ENCODE results near the gene LRFN5.
A peak's percentile ranks its signal among the peaks of the same experiment; 100 is the strongest.
"Not testable (repeated sequence)": the region's sequence is repeated elsewhere in the genome, so short reads cannot be mapped to it uniquely, and the experiment has no call there.

The LRFN5 gene

GRCh38 chr14:41749429-41749828, 142.8 kb downstream of the LRFN5 start:
- in situ Hi-C loops (cut with HindIII; ENCODE audit: low pct_ligation_motif_present, low pct_unique_long_range_greater_than_20kb, low sequenced_read_pairs) = no loop called here
- DNase-seq = peak; percentile 36

- in situ Hi-C loops (cut with HindIII; ENCODE audit: low pct_ligation_motif_present, low pct_unique_long_range_greater_than_20kb, low sequenced_read_pairs); DNase-seq: not testable (repeated sequence)
Measured at GRCh38 chr14:41750575-41750974, 143.9 kb downstream of the LRFN5 start.

DNA sequence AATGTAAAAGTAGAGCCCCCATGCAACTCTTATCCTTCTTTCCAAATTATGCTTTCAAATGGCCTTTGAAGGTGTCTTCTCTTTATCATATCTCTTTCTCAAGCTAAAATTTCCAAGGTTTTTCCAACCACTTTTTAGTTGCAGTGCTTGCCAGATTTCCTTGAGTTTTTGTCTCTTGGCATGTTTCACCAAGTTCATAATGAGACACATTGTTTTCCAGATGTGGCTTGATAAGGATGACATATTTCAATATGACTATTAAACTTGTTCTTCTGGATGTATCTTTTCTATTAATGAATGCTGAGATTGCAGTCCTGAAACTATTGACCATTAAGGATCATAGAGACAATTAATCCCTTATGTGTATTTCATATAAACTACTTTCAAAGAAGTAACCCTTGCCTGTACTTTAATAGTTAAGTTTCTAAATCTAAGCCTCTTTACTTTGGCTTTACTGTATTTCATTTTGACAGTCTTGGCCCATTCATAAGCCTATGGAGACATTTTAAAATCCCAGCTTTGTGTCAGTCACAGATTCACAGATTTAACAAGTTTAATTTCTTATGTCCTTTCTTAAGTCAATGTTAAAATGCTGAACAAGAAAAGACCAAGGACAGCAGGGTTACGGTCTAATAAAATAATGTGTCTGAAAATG, 151.5 kb downstream of the LRFN5 start:
- in situ Hi-C loops (cut with HindIII; ENCODE audit: low pct_ligation_motif_present, low pct_unique_long_range_greater_than_20kb, low sequenced_read_pairs) = no loop called here
- no peak for DNase-seq

- DNase-seq = no peak
- in situ Hi-C loops (cut with HindIII; ENCODE audit: low pct_ligation_motif_present, low pct_unique_long_range_greater_than_20kb, low sequenced_read_pairs) = no loop called here
Measured at GRCh38 chr14:41761204-41761603, 154.5 kb downstream of the LRFN5 start.

DNA sequence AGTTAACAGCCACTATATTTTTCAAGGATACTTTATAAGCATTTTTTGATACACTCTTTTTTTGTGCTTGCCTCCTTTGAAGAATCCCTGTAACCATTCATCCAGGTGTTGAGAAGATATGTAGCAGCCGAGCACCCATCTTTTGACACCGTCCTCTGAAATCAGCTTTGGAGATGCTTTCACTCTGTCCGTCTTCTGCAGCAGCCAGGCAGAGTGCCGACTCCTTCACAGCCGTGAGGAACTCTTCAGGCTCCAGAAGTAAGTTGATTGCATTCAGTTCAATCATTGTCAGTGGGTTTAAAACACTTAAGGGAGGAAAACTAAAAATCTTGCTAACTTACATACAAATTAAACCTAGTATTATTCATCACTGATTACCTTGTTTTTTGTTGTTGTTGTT, 160.1 kb downstream of the LRFN5 start:
- in situ Hi-C loops (cut with HindIII; ENCODE audit: low pct_ligation_motif_present, low pct_unique_long_range_greater_than_20kb, low sequenced_read_pairs) = no loop called here
- DNase-seq = no peak

- in situ Hi-C loops (cut with HindIII; ENCODE audit: low pct_ligation_motif_present, low pct_unique_long_range_greater_than_20kb, low sequenced_read_pairs) = no loop called here
- no peak for DNase-seq
Measured at GRCh38 chr14:41773536-41774279, 167.0 kb downstream of the LRFN5 start.

DNA sequence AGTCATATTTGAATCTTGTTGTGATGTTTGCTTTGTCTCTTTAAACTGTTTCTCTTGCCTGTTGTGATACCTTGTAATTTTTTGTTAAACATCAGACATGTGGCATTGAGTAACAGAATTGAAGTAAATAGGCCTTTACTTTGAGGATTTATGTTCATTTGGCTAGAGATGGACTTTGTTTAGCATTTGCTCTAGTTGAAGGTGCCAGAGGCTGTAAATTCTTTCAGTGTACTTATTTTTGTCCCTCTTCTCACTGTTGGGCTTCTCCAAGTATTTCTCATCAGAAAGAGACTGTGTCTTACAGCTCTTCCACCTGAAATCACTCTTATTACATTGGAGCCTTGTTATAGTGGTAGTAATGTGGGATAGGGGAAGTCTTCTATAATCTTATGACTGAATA, 175.8 kb downstream of the LRFN5 start:
- no peak for DNase-seq
- in situ Hi-C loops (cut with HindIII; ENCODE audit: low pct_ligation_motif_present, low pct_unique_long_range_greater_than_20kb, low sequenced_read_pairs) = no loop called here

GRCh38 chr14:41783403-41783802, 176.7 kb downstream of the LRFN5 start:
- DNase-seq = no peak
- in situ Hi-C loops (cut with HindIII; ENCODE audit: low pct_ligation_motif_present, low pct_unique_long_range_greater_than_20kb, low sequenced_read_pairs) = no loop called here

GRCh38 chr14:41785696-41786095, 179.0 kb downstream of the LRFN5 start:
- in situ Hi-C loops (cut with HindIII; ENCODE audit: low pct_ligation_motif_present, low pct_unique_long_range_greater_than_20kb, low sequenced_read_pairs) = no loop called here
- peak; percentile 7 for DNase-seq

- DNase-seq = no peak
- in situ Hi-C loops (cut with HindIII; ENCODE audit: low pct_ligation_motif_present, low pct_unique_long_range_greater_than_20kb, low sequenced_read_pairs) = no loop called here
Measured at GRCh38 chr14:41799817-41800216, 193.1 kb downstream of the LRFN5 start.

GRCh38 chr14:41805633-41806032, 199.0 kb downstream of the LRFN5 start:
- in situ Hi-C loops (cut with HindIII; ENCODE audit: low pct_ligation_motif_present, low pct_unique_long_range_greater_than_20kb, low sequenced_read_pairs) = no loop called here
- no peak for DNase-seq

GRCh38 chr14:41806366-41806975, 199.8 kb downstream of the LRFN5 start:
- no peak for DNase-seq
- in situ Hi-C loops (cut with HindIII; ENCODE audit: low pct_ligation_motif_present, low pct_unique_long_range_greater_than_20kb, low sequenced_read_pairs) = no loop called here

- no peak for DNase-seq
- in situ Hi-C loops (cut with HindIII; ENCODE audit: low pct_ligation_motif_present, low pct_unique_long_range_greater_than_20kb, low sequenced_read_pairs) = no loop called here
Measured at GRCh38 chr14:41810362-41810761, 203.7 kb downstream of the LRFN5 start.

DNA sequence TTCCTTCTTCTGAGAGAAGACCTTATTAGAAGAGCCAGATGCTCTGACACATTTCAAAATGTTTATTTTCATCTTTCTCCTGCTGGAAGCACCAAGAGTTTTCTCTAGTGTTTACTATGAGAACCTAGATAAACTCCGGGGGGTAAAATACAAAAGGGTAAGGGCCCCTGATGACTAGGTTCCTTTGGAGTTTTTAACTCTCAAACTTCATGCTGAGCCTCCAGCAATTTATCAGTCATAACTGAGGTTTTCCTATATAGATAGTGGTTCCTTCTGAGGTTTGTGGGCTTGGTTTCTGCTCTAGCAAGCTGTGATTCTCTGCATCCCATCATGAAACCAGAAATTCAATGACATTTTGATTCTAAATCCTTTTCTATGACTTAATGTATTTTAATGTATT, 210.9 kb downstream of the LRFN5 start:
- no peak for DNase-seq
- in situ Hi-C loops (cut with HindIII; ENCODE audit: low pct_ligation_motif_present, low pct_unique_long_range_greater_than_20kb, low sequenced_read_pairs) = no loop called here

DNA sequence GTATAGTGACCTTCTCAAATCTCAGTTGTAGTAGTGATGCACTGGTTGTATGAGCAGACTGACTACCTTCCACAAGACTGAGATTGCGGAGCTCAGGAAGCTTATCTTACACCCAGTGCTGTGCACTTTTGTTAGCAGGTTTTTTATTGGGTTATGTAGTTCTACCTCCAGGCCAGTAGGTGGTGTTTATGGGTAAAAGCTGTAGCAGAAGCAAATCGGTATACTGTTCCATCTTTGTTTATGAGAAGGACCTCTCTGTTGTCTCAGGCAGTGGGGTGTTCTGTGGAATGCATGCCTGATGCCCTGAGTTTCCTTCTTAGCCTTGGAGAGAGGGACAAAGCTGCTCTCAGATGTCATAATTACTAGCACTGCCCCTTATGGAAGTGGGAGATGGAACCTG, 217.8 kb downstream of the LRFN5 start:
- DNase-seq = no peak
- in situ Hi-C loops (cut with HindIII; ENCODE audit: low pct_ligation_motif_present, low pct_unique_long_range_greater_than_20kb, low sequenced_read_pairs) = no loop called here

DNA sequence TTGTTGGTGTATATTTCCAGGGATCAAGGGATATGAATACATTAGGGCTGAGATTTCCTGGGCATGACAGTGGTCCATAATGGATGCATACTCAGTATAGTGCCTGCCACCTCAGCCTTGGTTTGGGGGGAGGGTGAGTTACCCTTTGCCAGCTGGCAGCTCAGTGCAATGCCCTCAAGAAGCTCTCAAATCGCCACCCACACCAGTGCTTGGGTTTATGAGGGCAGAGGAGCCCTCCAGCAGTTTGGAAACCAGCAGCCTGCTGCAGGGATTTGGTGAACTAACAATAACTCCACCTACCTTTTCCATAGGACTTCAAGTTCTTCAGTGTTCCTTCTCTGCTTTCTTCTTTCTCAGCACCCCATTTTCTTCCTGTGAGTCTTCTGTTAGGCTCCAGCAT, 218.9 kb downstream of the LRFN5 start:
- in situ Hi-C loops (cut with HindIII; ENCODE audit: low pct_ligation_motif_present, low pct_unique_long_range_greater_than_20kb, low sequenced_read_pairs) = no loop called here
- DNase-seq = no peak

DNA sequence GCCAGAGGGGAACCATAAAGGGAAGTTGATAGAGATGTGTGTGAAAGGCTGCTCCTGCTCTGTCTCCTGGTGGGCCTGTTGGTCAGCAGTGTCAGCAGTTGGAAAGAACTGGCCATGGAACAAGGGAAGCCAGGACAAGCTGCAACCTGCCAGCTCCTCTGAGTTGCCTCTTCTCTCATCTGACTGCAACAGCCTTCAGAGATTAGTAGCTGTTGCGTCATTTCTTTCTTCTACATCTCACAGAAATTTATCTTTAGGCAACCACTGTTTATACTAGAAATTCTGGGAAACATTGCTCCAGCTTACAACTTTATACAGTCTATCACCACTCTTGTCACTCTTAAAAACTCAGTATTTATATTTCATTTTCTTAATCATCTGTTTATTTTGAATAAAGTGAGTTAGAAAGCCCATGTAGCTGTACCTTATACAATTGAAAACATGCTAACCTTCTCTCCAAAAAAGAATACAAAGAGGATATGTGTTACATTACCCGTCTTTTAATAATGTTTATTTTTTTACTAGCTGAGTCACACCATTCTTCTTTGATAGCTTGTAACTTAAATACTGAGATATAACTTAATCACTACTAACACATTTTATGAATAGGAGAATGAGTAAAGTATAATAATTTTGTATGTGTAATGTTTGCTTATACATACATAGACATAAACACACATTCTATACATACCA, 224.2 kb downstream of the LRFN5 start:
- DNase-seq = no peak
- in situ Hi-C loops (cut with HindIII; ENCODE audit: low pct_ligation_motif_present, low pct_unique_long_range_greater_than_20kb, low sequenced_read_pairs) = no loop called here

GRCh38 chr14:41839661-41840060, 233.0 kb downstream of the LRFN5 start:
- no peak for DNase-seq
- in situ Hi-C loops (cut with HindIII; ENCODE audit: low pct_ligation_motif_present, low pct_unique_long_range_greater_than_20kb, low sequenced_read_pairs) = no loop called here

- no peak for DNase-seq
- in situ Hi-C loops (cut with HindIII; ENCODE audit: low pct_ligation_motif_present, low pct_unique_long_range_greater_than_20kb, low sequenced_read_pairs) = no loop called here
Measured at GRCh38 chr14:41859336-41859735, 252.7 kb downstream of the LRFN5 start.

Measured in ACHN (cell line).